ENCODE results near the gene TBC1D7. TPM values are rescaled to one million over a fixed set of nuclear protein-coding genes. Genes with fewer than 3 reads are reported as not detected.

TBC1D7 gene
- total RNA-seq, 1 experiment from 2014 or later = 44.9 TPM

- Mint-ChIP-seq H3K4me3 (no peak overlapping the region), H3K27me3 (ENCODE audit: low read depth) (no peaks in the 10 kb centered on the region), H3K36me3 (peaks cover 50% of the 10 kb centered on the region), H3K4me1 (peaks cover 2% of the 10 kb centered on the region), H3K27ac (no peak overlapping the region), H3K9me3 (peaks cover 19% of the 10 kb centered on the region)
- ATAC-seq (no peak), DNase-seq (ENCODE audit: low spot score) (no peak)
- ChIA-PET POLR2A (interaction anchor here (0.5 kb wide), 1 partner anchor 89 kb away, joined by 7 read pairs; no protein-coding TSS in a partner anchor), CTCF (interaction anchor here (1.1 to 1.2 kb wide), 2 partner anchors 10 to 40 kb away, joined by 3 read pairs; partner anchors contain the start of gene TBC1D7)
- no peak for TF ChIP-seq SMAD3 (CRISPR knock-in tag; IDR thresholded peaks at IDR 0.05; ENCODE audit: borderline replicate concordance)
- no peak for TF ChIP-seq JAZF1 (CRISPR knock-in tag; IDR thresholded peaks at IDR 0.05)
- TF ChIP-seq, protein P1, sequence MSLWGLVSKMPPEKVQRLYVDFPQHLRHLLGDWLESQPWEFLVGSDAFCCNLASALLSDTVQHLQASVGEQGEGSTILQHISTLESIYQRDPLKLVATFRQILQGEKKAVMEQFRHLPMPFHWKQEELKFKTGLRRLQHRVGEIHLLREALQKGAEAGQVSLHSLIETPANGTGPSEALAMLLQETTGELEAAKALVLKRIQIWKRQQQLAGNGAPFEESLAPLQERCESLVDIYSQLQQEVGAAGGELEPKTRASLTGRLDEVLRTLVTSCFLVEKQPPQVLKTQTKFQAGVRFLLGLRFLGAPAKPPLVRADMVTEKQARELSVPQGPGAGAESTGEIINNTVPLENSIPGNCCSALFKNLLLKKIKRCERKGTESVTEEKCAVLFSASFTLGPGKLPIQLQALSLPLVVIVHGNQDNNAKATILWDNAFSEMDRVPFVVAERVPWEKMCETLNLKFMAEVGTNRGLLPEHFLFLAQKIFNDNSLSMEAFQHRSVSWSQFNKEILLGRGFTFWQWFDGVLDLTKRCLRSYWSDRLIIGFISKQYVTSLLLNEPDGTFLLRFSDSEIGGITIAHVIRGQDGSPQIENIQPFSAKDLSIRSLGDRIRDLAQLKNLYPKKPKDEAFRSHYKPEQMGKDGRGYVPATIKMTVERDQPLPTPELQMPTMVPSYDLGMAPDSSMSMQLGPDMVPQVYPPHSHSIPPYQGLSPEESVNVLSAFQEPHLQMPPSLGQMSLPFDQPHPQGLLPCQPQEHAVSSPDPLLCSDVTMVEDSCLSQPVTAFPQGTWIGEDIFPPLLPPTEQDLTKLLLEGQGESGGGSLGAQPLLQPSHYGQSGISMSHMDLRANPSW (CRISPR knock-in tag; conservative IDR thresholded peaks at IDR 0.05; ENCODE audit: low read depth) = no peak
- no peak for TF ChIP-seq E2F4 (CRISPR knock-in tag; IDR thresholded peaks at IDR 0.05; ENCODE audit: borderline replicate concordance, low read depth)
- TF ChIP-seq, protein P2, sequence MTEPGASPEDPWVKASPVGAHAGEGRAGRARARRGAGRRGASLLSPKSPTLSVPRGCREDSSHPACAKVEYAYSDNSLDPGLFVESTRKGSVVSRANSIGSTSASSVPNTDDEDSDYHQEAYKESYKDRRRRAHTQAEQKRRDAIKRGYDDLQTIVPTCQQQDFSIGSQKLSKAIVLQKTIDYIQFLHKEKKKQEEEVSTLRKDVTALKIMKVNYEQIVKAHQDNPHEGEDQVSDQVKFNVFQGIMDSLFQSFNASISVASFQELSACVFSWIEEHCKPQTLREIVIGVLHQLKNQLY (CRISPR knock-in tag; IDR thresholded peaks at IDR 0.05) = no peak
- no peak for TF ChIP-seq CREM (CRISPR knock-in tag; IDR thresholded peaks at IDR 0.05)
- no peak for TF ChIP-seq ZNF512 (CRISPR knock-in tag; IDR thresholded peaks at IDR 0.05; ENCODE audit: borderline replicate concordance)
- TF ChIP-seq RORB (CRISPR knock-in tag; IDR thresholded peaks at IDR 0.05) = no peak
- no peak for TF ChIP-seq CBFB (CRISPR knock-in tag; IDR thresholded peaks at IDR 0.05; ENCODE audit: low read depth)
- TF ChIP-seq ERG (CRISPR knock-in tag; IDR thresholded peaks at IDR 0.05) = no peak
- no peak for TF ChIP-seq GABPB1 (CRISPR knock-in tag; IDR thresholded peaks at IDR 0.05)
- no peak for TF ChIP-seq TP53 (CRISPR knock-in tag; IDR thresholded peaks at IDR 0.05)
Measured at GRCh38 chr6:13288481-13288880, 39.9 kb downstream of the TBC1D7 start.

DNA sequence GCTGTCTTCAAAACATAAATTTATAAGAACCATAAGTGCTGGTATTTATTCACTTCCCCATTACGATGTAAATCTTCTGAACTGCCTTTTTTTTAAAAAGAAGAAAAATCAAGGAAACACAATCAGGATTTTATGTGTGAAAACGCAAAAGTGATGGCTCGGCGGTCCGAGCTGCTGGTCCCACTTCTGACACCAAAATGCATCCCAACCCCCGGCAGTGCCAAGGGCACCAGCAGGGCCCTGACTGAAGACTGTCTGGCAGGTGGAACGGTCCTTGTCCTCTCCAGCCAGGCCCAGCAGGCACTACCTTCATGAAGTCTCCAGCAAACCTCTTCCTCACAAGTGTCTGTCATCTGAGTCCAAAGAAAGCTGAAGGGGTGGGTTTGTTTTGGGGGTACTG is 41.2 kb downstream of the TBC1D7 start:
- H3K9me3 Mint-ChIP-seq = peaks cover 19% of the 10 kb centered on the region
- H3K4me3 Mint-ChIP-seq = no peak overlapping the region
- peaks cover 43% of the 10 kb centered on the region for H3K36me3 Mint-ChIP-seq
- H3K27me3 Mint-ChIP-seq (ENCODE audit: low read depth) = no peaks in the 10 kb centered on the region
- ATAC-seq (no peak), DNase-seq (ENCODE audit: low spot score) (no peak)
- peaks cover 10% of the 10 kb centered on the region for H3K4me1 Mint-ChIP-seq
- H3K27ac Mint-ChIP-seq = no peak overlapping the region
- ChIA-PET POLR2A (no interaction called here), CTCF (interaction anchor here (1.2 kb wide), 1 partner anchor 9 kb away, joined by 3 read pairs; no protein-coding TSS in a partner anchor)
- TF ChIP-seq, protein P3, sequence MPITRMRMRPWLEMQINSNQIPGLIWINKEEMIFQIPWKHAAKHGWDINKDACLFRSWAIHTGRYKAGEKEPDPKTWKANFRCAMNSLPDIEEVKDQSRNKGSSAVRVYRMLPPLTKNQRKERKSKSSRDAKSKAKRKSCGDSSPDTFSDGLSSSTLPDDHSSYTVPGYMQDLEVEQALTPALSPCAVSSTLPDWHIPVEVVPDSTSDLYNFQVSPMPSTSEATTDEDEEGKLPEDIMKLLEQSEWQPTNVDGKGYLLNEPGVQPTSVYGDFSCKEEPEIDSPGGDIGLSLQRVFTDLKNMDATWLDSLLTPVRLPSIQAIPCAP (CRISPR knock-in tag; IDR thresholded peaks at IDR 0.05) = no peak
- TF ChIP-seq, protein P2 (CRISPR knock-in tag; IDR thresholded peaks at IDR 0.05) = no peak
- TF ChIP-seq FOXP1 (CRISPR knock-in tag; IDR thresholded peaks at IDR 0.05; ENCODE audit: borderline replicate concordance) (no peak), NR3C1 (CRISPR knock-in tag; conservative IDR thresholded peaks at IDR 0.05; ENCODE audit: low read depth) (no peak), ZNF263 (CRISPR knock-in tag; IDR thresholded peaks at IDR 0.05; ENCODE audit: low read depth) (no peak), HMGA2 (CRISPR knock-in tag; IDR thresholded peaks at IDR 0.05) (no peak), ESRRA (CRISPR knock-in tag; IDR thresholded peaks at IDR 0.05; ENCODE audit: borderline replicate concordance) (no peak), ZNF232 (CRISPR knock-in tag; IDR thresholded peaks at IDR 0.05) (no peak), NR2C2 (CRISPR knock-in tag; IDR thresholded peaks at IDR 0.05) (no peak), SP1 (CRISPR knock-in tag; conservative IDR thresholded peaks at IDR 0.05) (no peak), CDX4 (CRISPR knock-in tag; IDR thresholded peaks at IDR 0.05; ENCODE audit: borderline replicate concordance) (no peak), OVOL2 (CRISPR knock-in tag; IDR thresholded peaks at IDR 0.05; ENCODE audit: borderline replicate concordance) (no peak), ZNF423 (CRISPR knock-in tag; IDR thresholded peaks at IDR 0.05) (no peak), GABPB1 (CRISPR knock-in tag; IDR thresholded peaks at IDR 0.05) (no peak)
- TF ChIP-seq, protein P4, sequence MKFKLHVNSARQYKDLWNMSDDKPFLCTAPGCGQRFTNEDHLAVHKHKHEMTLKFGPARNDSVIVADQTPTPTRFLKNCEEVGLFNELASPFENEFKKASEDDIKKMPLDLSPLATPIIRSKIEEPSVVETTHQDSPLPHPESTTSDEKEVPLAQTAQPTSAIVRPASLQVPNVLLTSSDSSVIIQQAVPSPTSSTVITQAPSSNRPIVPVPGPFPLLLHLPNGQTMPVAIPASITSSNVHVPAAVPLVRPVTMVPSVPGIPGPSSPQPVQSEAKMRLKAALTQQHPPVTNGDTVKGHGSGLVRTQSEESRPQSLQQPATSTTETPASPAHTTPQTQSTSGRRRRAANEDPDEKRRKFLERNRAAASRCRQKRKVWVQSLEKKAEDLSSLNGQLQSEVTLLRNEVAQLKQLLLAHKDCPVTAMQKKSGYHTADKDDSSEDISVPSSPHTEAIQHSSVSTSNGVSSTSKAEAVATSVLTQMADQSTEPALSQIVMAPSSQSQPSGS (CRISPR knock-in tag; IDR thresholded peaks at IDR 0.05; ENCODE audit: borderline replicate concordance, low read depth) = no peak

All from WTC11 (cell line).